ENCODE data around the gene SLC34A3. TPM values are rescaled to one million over a fixed set of nuclear protein-coding genes. Genes with fewer than 3 reads are reported as not detected.

Gene SLC34A3
- total RNA-seq, 1 donor from 2014 or later: not detected

GRCh38 chr9:137225699-137226331, 4.9 kb upstream of the SLC34A3 start:
- H3K27me3 ChIP-seq (ENCODE audit: control insufficient read depth, insufficient read depth, low read length): no peaks in the 10 kb centered on the region
- FAIRE-seq (no peak), DNase-seq (ENCODE audit: low read depth) (no peak)
- no peaks in the 10 kb centered on the region for H3K36me3 ChIP-seq (ENCODE audit: control insufficient read depth, insufficient read depth, low read length)
- no peak overlapping the region for H3K4me3 ChIP-seq (ENCODE audit: low read depth, low read length)
- no peak for TF ChIP-seq CTCF (IDR thresholded peaks at IDR 0.05; ENCODE audit: insufficient read depth, low read length, severe bottlenecking)

- TF ChIP-seq CTCF (IDR thresholded peaks at IDR 0.05; ENCODE audit: insufficient read depth, low read length, severe bottlenecking): no peak
- no peaks in the 10 kb centered on the region for H3K36me3 ChIP-seq (ENCODE audit: control insufficient read depth, insufficient read depth, low read length)
- DNase-seq (ENCODE audit: low read depth): peak; percentile 76
- no peaks in the 10 kb centered on the region for H3K27me3 ChIP-seq (ENCODE audit: control insufficient read depth, insufficient read depth, low read length)
- no peak overlapping the region for H3K4me3 ChIP-seq (ENCODE audit: low read depth, low read length)
- FAIRE-seq: no peak
Measured at GRCh38 chr9:137226338-137227053, 4.2 kb upstream of the SLC34A3 start.

GRCh38 chr9:137227054-137227852, 3.4 kb upstream of the SLC34A3 start, which contains the start of gene RNF224:
TSS of gene RNF224 (plus strand) at chr9:137227502. CDS start at chr9:137228336, 834 bp downstream.
- Histone ChIP-seq H3K36me3 (ENCODE audit: control insufficient read depth, insufficient read depth, low read length) (no peaks in the 10 kb centered on the region), H3K27me3 (ENCODE audit: control insufficient read depth, insufficient read depth, low read length) (no peaks in the 10 kb centered on the region), H3K4me3 (ENCODE audit: low read depth, low read length) (no peak within 1 kb of the TSS)
- FAIRE-seq (no peak), DNase-seq (ENCODE audit: low read depth) (peak; percentile 55)
- TF ChIP-seq CTCF (IDR thresholded peaks at IDR 0.05; ENCODE audit: insufficient read depth, low read length, severe bottlenecking): peak; percentile 95

- H3K36me3 ChIP-seq (ENCODE audit: control insufficient read depth, insufficient read depth, low read length): no peaks in the 10 kb centered on the region
- FAIRE-seq (no peak), DNase-seq (ENCODE audit: low read depth) (no peak)
- no peaks in the 10 kb centered on the region for H3K27me3 ChIP-seq (ENCODE audit: control insufficient read depth, insufficient read depth, low read length)
- no peak overlapping the region for H3K4me3 ChIP-seq (ENCODE audit: low read depth, low read length)
- no peak for TF ChIP-seq CTCF (IDR thresholded peaks at IDR 0.05; ENCODE audit: insufficient read depth, low read length, severe bottlenecking)
Measured at GRCh38 chr9:137227853-137228505, 2.7 kb upstream of the SLC34A3 start.

- no peaks in the 10 kb centered on the region for H3K27me3 ChIP-seq (ENCODE audit: control insufficient read depth, insufficient read depth, low read length)
- DNase-seq (ENCODE audit: low read depth) (no peak), FAIRE-seq (no peak)
- no peak for TF ChIP-seq CTCF (IDR thresholded peaks at IDR 0.05; ENCODE audit: insufficient read depth, low read length, severe bottlenecking)
- no peaks in the 10 kb centered on the region for H3K36me3 ChIP-seq (ENCODE audit: control insufficient read depth, insufficient read depth, low read length)
- no peak overlapping the region for H3K4me3 ChIP-seq (ENCODE audit: low read depth, low read length)
Measured at GRCh38 chr9:137228506-137228967, 2.2 kb upstream of the SLC34A3 start.
